ENCODE results near the gene TAOK1. TPM values are rescaled to one million over a fixed set of nuclear protein-coding genes. Genes with fewer than 3 reads are reported as not detected.
"Not testable (repeated sequence)": the region's sequence is repeated elsewhere in the genome, so short reads cannot be mapped to it uniquely, and the experiment has no call there.

The TAOK1 gene
- total RNA-seq, 4 donors from 2014 or later, result 54.7 to 71.8 (median 64.9) TPM

DNA sequence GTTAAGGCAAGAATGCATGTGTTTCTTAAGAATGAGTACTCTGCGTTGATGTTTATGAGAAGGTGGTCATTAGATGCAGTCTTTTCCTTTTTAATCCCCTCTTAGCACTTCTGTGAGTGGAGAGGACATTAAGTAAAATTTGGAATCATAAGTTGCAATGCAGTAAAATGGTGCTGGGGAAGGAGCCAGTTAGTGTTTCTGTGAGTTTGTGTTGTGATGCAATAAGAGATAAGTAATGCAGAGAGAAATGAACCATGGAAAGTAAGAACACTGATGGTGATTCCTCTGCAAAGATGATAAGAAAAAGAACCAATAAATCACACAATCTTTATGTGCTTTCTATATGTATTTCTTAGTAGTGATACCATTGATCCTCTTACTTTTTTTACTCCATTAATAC lies 156.7 kb downstream of the TAOK1 start:
- no peak for TF ChIP-seq POLR2A (IDR thresholded peaks at IDR 0.05)
- TF ChIP-seq, protein P1, sequence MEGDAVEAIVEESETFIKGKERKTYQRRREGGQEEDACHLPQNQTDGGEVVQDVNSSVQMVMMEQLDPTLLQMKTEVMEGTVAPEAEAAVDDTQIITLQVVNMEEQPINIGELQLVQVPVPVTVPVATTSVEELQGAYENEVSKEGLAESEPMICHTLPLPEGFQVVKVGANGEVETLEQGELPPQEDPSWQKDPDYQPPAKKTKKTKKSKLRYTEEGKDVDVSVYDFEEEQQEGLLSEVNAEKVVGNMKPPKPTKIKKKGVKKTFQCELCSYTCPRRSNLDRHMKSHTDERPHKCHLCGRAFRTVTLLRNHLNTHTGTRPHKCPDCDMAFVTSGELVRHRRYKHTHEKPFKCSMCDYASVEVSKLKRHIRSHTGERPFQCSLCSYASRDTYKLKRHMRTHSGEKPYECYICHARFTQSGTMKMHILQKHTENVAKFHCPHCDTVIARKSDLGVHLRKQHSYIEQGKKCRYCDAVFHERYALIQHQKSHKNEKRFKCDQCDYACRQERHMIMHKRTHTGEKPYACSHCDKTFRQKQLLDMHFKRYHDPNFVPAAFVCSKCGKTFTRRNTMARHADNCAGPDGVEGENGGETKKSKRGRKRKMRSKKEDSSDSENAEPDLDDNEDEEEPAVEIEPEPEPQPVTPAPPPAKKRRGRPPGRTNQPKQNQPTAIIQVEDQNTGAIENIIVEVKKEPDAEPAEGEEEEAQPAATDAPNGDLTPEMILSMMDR (IDR thresholded peaks at IDR 0.05), result no peak
- no peak overlapping the region for H3K4me3 ChIP-seq (ENCODE audit: low read depth, poor library complexity, severe bottlenecking)
- DNase-seq (ENCODE audit: low spot score in 2 of 2), result no peak
- WGBS, 2 donors, result 86 to 98% methylated on average over 1 of the region's 1 CpG
- intact Hi-C loops (cut with DNase I; ENCODE audit: low total_unique reads), result no loop called here

DNA sequence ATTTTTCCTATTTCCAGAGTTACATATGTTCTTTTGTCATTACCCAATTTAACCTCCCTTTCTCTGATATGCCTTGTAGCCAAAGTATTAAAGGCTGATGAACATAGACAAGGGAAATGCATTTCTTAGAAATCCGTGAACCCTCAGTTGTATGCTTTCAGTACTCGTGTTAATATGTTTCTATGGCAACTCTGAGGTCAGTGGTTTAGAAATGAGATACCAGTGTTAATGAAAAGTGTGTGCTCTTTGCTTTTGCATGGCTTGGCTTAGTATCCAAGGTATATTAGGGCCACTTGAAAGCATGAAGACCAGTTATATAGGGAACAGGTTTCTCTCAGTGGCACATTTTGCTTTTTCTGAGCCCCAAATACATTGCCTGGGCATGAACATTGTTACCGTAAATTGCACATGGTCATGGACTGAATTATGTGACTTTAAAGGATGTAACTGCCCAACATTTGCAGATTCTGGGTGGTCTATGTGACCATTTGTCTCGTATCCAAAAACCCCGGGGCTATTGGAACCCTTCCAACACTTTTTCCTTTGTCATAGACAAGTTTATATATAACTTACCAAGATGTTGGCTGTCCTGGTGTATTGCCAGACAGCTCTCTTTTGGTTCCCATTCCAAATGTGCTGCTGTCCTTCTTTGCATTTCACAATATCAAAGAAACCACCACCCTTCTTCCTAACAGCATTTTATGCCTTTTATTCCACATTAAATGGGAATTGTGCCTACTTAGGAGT lies 159.2 kb downstream of the TAOK1 start:
- 27 to 28% methylated on average over 5 of the region's 5 CpGs for WGBS, 2 donors
- H3K4me3 ChIP-seq (ENCODE audit: low read depth, poor library complexity, severe bottlenecking), result no peak overlapping the region
- TF ChIP-seq, protein P1 (IDR thresholded peaks at IDR 0.05), result no peak
- TF ChIP-seq POLR2A (IDR thresholded peaks at IDR 0.05), result no peak
- intact Hi-C loops (cut with DNase I; ENCODE audit: low total_unique reads), result no loop called here
- DNase-seq (ENCODE audit: low spot score in 2 of 2), result no peak

DNA sequence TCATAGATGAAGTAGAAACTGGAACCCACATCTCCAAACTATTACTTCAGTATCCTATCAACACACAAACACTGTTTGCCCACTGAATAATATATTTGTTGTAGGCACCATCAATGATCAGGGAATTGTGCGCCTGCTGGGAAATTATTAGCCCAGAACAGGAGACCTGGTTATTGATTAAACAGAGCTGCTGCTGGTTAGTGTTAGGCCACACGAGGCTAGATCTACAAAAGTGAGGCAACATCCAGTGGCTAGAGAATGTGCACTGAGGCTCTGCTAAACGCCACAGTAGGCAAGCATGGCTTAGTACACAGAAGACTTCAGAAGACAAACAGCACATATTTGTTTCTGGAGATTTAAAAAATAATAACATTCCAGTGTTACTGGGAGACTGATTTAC lies 165.7 kb downstream of the TAOK1 start:
- H3K4me3 ChIP-seq (ENCODE audit: low read depth, poor library complexity, severe bottlenecking), result no peak overlapping the region
- WGBS, 2 donors, result 72 to 74% methylated on average over 3 of the region's 3 CpGs
- no peak for DNase-seq (ENCODE audit: low spot score in 2 of 2)
- intact Hi-C loops (cut with DNase I; ENCODE audit: low total_unique reads), result no loop called here
- TF ChIP-seq POLR2A (IDR thresholded peaks at IDR 0.05), result no peak
- TF ChIP-seq, protein P1 (IDR thresholded peaks at IDR 0.05), result no peak

DNA sequence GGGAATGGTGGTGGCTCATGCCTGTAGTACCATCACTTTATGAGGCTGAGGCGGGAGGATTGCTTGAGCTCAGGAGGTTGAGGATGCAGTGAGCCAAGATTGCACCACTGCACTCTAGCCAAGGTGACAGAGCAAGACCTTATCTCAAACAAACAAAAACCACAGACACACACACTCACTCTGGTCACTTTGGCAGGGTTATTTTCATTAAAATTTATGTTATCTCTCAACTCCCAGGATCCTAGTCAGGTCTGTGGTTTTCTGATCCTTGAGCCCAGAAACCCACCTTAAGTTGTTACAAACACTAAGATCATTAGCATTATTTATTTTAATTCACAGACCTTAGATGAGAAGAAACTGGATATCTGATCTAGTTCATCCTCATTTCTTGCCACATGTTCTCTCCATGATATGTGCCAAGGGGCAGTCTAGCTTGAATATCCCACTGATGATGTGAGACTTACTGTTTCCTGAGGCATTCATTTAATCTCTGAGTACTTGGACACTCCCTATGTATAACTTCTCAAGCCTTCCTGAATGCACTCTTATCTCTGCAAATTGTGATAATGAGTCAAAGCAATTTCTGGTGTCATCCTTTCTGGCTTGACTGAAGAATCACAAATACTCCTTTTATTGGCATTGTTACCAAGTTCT lies 167.0 kb downstream of the TAOK1 start:
- DNase-seq (ENCODE audit: low spot score in 2 of 2), result no peak
- WGBS, 2 donors, result 92 to 95% methylated on average over 1 of the region's 1 CpG
- TF ChIP-seq, protein P1 (IDR thresholded peaks at IDR 0.05), result no peak
- TF ChIP-seq POLR2A (IDR thresholded peaks at IDR 0.05), result no peak
- intact Hi-C loops (cut with DNase I; ENCODE audit: low total_unique reads), result no loop called here
- H3K4me3 ChIP-seq (ENCODE audit: low read depth, poor library complexity, severe bottlenecking), result no peak overlapping the region

DNA sequence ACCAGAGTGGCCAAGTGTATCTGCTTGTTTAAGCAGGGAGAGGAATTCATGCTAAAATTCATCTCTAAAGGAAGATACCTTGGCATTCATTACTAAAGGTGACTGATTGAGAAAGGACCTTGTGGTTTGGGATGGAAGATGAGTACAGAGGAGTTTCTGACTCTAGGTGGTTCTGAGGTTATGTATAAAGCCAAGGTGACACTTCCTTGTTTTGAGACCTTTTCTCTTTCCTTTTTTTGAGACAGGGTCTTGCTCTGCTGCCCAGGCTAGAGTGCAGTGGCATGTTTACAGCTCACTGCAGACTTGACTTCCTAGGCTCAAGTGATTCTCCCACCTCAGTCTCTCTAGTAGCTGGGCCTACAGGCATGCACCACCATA lies 167.6 kb downstream of the TAOK1 start:
- no peak for DNase-seq (ENCODE audit: low spot score in 2 of 2)
- TF ChIP-seq, protein P1 (IDR thresholded peaks at IDR 0.05), result no peak
- no peak for TF ChIP-seq POLR2A (IDR thresholded peaks at IDR 0.05)
- H3K4me3 ChIP-seq (ENCODE audit: low read depth, poor library complexity, severe bottlenecking), result no peak overlapping the region
- intact Hi-C loops (cut with DNase I; ENCODE audit: low total_unique reads), result no loop called here

DNA sequence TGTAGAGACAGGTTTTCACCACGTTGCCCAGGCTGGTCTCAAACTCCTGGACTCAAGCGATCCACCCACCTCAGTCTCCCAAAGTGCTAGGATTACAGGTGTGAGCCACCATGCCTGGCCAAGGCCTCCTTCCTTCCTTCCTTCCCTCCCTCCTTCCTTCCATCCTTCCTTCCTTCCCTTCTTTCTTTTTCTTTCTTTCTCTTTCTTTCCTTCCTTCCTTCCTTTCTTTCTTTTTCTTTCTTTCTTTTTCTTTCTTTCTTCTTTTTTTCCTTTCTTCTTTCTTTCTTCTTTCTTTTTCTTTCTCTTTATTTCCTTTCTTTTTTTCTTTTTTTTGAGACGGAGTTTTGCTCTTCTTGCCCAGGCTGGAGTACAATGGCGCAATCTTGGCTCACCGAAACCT lies 168.0 kb downstream of the TAOK1 start:
- WGBS, 2 donors, result 94 to 97% methylated on average over 5 of the region's 5 CpGs
- DNase-seq (ENCODE audit: low spot score in 2 of 2); intact Hi-C loops (cut with DNase I; ENCODE audit: low total_unique reads); H3K4me3 ChIP-seq (ENCODE audit: low read depth, poor library complexity, severe bottlenecking): not testable (repeated sequence)
